ENCODE data around the gene UBAP2.

- no peak for TF ChIP-seq CTCF (IDR thresholded peaks at IDR 0.05; ENCODE audit: low read depth, low read length, poor library complexity, severe bottlenecking)
- no peak for TF ChIP-seq EZH2phosphoT487 (IDR thresholded peaks at IDR 0.05; ENCODE audit: borderline replicate concordance, low read length)
These were observed 154.8 kb downstream of the UBAP2 start for GRCh38 chr9:33893861-33894260.
